Neural crest cell (in vitro differentiated cells): ENCODE data around the gene NR3C1. TPM values are rescaled to one million over a fixed set of nuclear protein-coding genes. Genes with fewer than 3 reads are reported as not detected.
"Not testable (repeated sequence)": the region's sequence is repeated elsewhere in the genome, so short reads cannot be mapped to it uniquely, and the experiment has no call there.

Experiments
- DNase-seq: peaks from one replicate; pipeline ENCODE4 v3.0.0; 2021; ENCODE audit warnings: low read depth, mixed read lengths, low spot score
- H3K27ac Mint-ChIP-seq: one replicate; pipeline ENCODE4 v1.8.0; 2021; ENCODE audit warnings: mild to moderate bottlenecking, mixed read lengths; ENCODE audit not compliant: unreplicated experiment
- H3K27me3 Mint-ChIP-seq: 2 replicates; pipeline ENCODE4 v1.8.0; 2021; ENCODE audit warnings: low read depth, mild to moderate bottlenecking, mixed read lengths
- H3K36me3 Mint-ChIP-seq: 2 replicates; pipeline ENCODE4 v1.8.0; 2021; ENCODE audit warnings: low read depth, mild to moderate bottlenecking, mixed read lengths
- H3K4me1 Mint-ChIP-seq: 2 replicates; pipeline ENCODE4 v1.8.0; 2021; ENCODE audit warnings: mixed read lengths
- H3K4me3 Mint-ChIP-seq: one replicate; pipeline ENCODE4 v1.8.0; 2021; ENCODE audit warnings: mild to moderate bottlenecking, mixed read lengths
- H3K9me3 Mint-ChIP-seq: 2 replicates; pipeline ENCODE4 v1.8.0; 2021; ENCODE audit warnings: mixed read lengths
- CTCF ChIP-seq: fragments of 200-600 bp; sonication (generic); conservative IDR thresholded peaks from 2 replicates; pipeline ENCODE4 v1.5.0; 2021; ENCODE audit warnings: antibody characterized with exemption, mild to moderate bottlenecking
- total RNA-seq: library from RNA; stranded (reverse); gene quantifications from 2 replicates; pipeline ENCODE4 v1.2.1, GENCODE V29; 2021

Gene NR3C1
- total RNA-seq, 1 donor from 2014 or later = 1.8 TPM

DNA sequence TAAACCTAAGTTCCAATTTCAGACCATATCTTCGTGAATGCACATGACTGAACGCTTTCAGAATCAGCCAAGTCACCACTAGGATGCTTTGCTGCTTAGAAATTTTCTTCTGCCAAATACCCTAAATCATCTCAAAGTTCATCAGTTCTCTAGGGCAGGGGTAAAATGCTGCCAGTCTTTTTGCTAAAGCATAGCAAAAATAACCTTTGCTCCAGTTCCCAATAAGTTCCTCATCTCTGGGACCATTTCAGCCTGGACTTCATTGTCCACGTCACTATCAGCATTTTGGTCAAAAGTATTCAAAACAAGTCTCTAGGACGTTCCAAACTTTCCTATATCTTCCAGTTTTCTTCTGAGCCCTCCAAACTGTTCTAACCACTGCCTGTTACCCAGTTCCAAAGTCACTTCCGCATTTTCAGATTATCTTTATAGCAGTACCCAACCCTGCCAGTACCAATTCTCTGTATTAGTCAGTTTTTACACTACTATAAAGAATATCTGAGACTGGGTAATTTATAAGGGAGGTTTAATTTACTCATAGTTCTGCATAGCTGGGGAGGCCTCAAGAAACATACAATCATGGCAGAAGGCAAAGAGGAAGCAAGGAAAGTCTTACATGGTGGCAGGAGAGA is 74.8 kb downstream of the NR3C1 start:
- peaks cover 5% of the 10 kb centered on the region for H3K9me3 Mint-ChIP-seq
- no peak for TF ChIP-seq CTCF
- H3K27ac Mint-ChIP-seq = no peak overlapping the region
- no peak overlapping the region for H3K4me3 Mint-ChIP-seq
- no peaks in the 10 kb centered on the region for H3K4me1 Mint-ChIP-seq
- H3K36me3 Mint-ChIP-seq = peaks cover 7% of the 10 kb centered on the region
- no peaks in the 10 kb centered on the region for H3K27me3 Mint-ChIP-seq
- no peak for DNase-seq

GRCh38 chr5:143325086-143325485 is 78.4 kb downstream of the NR3C1 start:
- not testable (repeated sequence) for H3K27ac Mint-ChIP-seq, DNase-seq, H3K27me3 Mint-ChIP-seq, H3K4me3 Mint-ChIP-seq, H3K9me3 Mint-ChIP-seq, H3K36me3 Mint-ChIP-seq, H3K4me1 Mint-ChIP-seq

- H3K9me3 Mint-ChIP-seq, H3K36me3 Mint-ChIP-seq, H3K27ac Mint-ChIP-seq, H3K4me1 Mint-ChIP-seq, DNase-seq, H3K4me3 Mint-ChIP-seq, H3K27me3 Mint-ChIP-seq: not testable (repeated sequence)
Observed at GRCh38 chr5:143322931-143323630, 80.4 kb downstream of the NR3C1 start.

GRCh38 chr5:143322176-143322575 is 81.3 kb downstream of the NR3C1 start:
- no peak for TF ChIP-seq CTCF
- H3K9me3 Mint-ChIP-seq = no peaks in the 10 kb centered on the region
- H3K4me1 Mint-ChIP-seq = no peaks in the 10 kb centered on the region
- no peaks in the 10 kb centered on the region for H3K27me3 Mint-ChIP-seq
- H3K27ac Mint-ChIP-seq = no peak overlapping the region
- no peaks in the 10 kb centered on the region for H3K36me3 Mint-ChIP-seq
- no peak for DNase-seq
- no peak overlapping the region for H3K4me3 Mint-ChIP-seq

DNA sequence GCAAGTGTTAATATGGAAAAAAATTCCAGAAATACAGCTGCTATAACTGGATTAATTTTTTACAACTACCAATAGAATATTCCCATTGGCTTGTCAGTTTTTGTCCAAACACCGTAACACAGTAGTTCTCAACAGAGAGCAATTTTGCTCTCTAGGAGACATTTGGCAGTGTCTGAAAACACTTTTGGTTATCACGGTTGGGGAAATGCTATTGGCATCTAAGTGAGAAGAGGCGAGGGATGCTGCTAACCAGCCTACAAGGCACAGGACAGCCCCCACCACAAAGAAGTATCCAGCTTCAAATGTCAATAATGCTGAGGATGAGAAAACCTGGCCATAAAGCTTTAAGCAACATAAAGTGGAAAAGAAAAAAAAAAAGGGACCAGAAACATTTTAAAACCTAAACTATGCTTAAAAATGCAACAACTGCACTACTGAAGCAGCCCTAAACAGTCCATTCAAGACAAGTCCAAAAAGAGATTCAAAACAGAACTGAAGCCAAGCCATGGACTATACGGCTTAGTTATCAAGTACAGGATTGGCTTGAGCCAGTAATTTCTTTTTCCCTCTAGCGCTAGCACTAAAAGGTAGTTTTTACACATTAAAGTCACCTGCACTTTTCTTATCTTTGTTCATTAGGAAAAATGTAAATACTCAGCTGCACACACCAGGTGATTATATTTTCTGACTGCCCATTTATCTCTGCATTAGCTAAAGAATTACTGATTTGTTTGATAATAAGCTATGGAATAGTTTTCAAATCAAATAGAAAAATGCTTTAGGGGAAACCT is 83.9 kb downstream of the NR3C1 start:
- Mint-ChIP-seq H3K4me1 (no peaks in the 10 kb centered on the region), H3K36me3 (no peaks in the 10 kb centered on the region), H3K27me3 (no peaks in the 10 kb centered on the region), H3K27ac (no peak overlapping the region), H3K4me3 (no peak overlapping the region), H3K9me3 (no peaks in the 10 kb centered on the region)
- no peak for DNase-seq
- TF ChIP-seq CTCF = no peak

DNA sequence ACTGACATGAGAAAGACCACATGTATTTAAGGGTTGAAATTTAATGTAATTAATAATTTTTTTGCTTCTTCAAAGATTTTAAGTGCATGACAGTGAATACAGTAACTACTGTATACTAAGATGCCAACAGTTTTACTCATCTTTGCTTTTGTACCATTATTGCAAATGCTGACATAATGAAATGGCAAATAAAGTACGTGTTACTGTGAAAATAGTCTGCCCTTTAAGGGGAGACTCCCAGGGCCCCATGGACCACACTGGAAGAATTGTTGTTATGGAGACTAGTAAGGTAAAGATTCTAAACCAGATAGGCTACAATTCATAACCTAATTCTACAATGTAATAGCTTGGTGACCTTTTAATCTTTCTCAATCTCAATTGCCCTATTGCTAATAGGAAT is 84.7 kb downstream of the NR3C1 start:
- Mint-ChIP-seq H3K27me3 (no peaks in the 10 kb centered on the region), H3K27ac (no peak overlapping the region), H3K36me3 (no peaks in the 10 kb centered on the region), H3K9me3 (no peaks in the 10 kb centered on the region), H3K4me3 (no peak overlapping the region), H3K4me1 (no peaks in the 10 kb centered on the region)
- no peak for TF ChIP-seq CTCF
- no peak for DNase-seq
